Measurements from ENCODE around the gene CEP70.
"Not testable (repeated sequence)": the region's sequence is repeated elsewhere in the genome, so short reads cannot be mapped to it uniquely, and the experiment has no call there.

CEP70 gene

GRCh38 chr3:138593488-138594149 lies 441 bp downstream of the CEP70 start:
- DNase-seq (ENCODE audit: low read depth in 3 of 3): no peak

- no peak for DNase-seq (ENCODE audit: low read depth in 3 of 3)
These were observed 2.7 kb downstream of the CEP70 start for GRCh38 chr3:138591392-138591791.

GRCh38 chr3:138588445-138588844 lies 5.6 kb downstream of the CEP70 start:
- no peak for DNase-seq (ENCODE audit: low read depth in 3 of 3)

- no peak for DNase-seq (ENCODE audit: low read depth in 3 of 3)
These were observed 6.7 kb downstream of the CEP70 start for GRCh38 chr3:138587374-138587773.

- DNase-seq (ENCODE audit: low read depth in 3 of 3): no peak
These were observed 15.0 kb downstream of the CEP70 start for GRCh38 chr3:138578961-138579574.

GRCh38 chr3:138578141-138578540 lies 15.9 kb downstream of the CEP70 start:
- DNase-seq (ENCODE audit: low read depth in 3 of 3): no peak

GRCh38 chr3:138573138-138573537 lies 20.9 kb downstream of the CEP70 start:
- DNase-seq (ENCODE audit: low read depth in 3 of 3): no peak

- DNase-seq (ENCODE audit: low read depth in 3 of 3): not testable (repeated sequence)
These were observed 24.4 kb downstream of the CEP70 start for GRCh38 chr3:138569624-138570023.

GRCh38 chr3:138569090-138569489 lies 25.0 kb downstream of the CEP70 start:
- DNase-seq (ENCODE audit: low read depth in 3 of 3): no peak

- no peak for DNase-seq (ENCODE audit: low read depth in 3 of 3)
These were observed 26.7 kb downstream of the CEP70 start for GRCh38 chr3:138567403-138567802.

- DNase-seq (ENCODE audit: low read depth in 3 of 3): not testable (repeated sequence)
These were observed 27.8 kb downstream of the CEP70 start for GRCh38 chr3:138566293-138566692.

GRCh38 chr3:138562902-138563301 lies 31.2 kb downstream of the CEP70 start:
- not testable (repeated sequence) for DNase-seq (ENCODE audit: low read depth in 3 of 3)

- DNase-seq (ENCODE audit: low read depth in 3 of 3): no peak
These were observed 33.6 kb downstream of the CEP70 start for GRCh38 chr3:138560501-138560900.

- DNase-seq (ENCODE audit: low read depth in 3 of 3): no peak
These were observed 34.9 kb downstream of the CEP70 start for GRCh38 chr3:138559134-138559533.

- not testable (repeated sequence) for DNase-seq (ENCODE audit: low read depth in 3 of 3)
These were observed 39.3 kb downstream of the CEP70 start for GRCh38 chr3:138554775-138555174.

- DNase-seq (ENCODE audit: low read depth in 3 of 3): not testable (repeated sequence)
These were observed 43.1 kb downstream of the CEP70 start for GRCh38 chr3:138550958-138551357.

- no peak for DNase-seq (ENCODE audit: low read depth in 3 of 3)
These were observed 44.7 kb downstream of the CEP70 start for GRCh38 chr3:138549179-138549977.

GRCh38 chr3:138547342-138547975 lies 46.6 kb downstream of the CEP70 start:
- DNase-seq (ENCODE audit: low read depth in 3 of 3): no peak

GRCh38 chr3:138544546-138544945 lies 49.5 kb downstream of the CEP70 start:
- no peak for DNase-seq (ENCODE audit: low read depth in 3 of 3)

GRCh38 chr3:138542977-138543376 lies 51.1 kb downstream of the CEP70 start:
- DNase-seq (ENCODE audit: low read depth in 3 of 3): no peak

GRCh38 chr3:138539352-138539751 lies 54.7 kb downstream of the CEP70 start:
- no peak for DNase-seq (ENCODE audit: low read depth in 3 of 3)

- DNase-seq (ENCODE audit: low read depth in 3 of 3): not testable (repeated sequence)
These were observed 72.6 kb downstream of the CEP70 start for GRCh38 chr3:138521445-138521844.
